HG03175 (cell line): ENCODE measurements around the gene TNFRSF25.
"Not testable (repeated sequence)": the region's sequence is repeated elsewhere in the genome, so short reads cannot be mapped to it uniquely, and the experiment has no call there.

Source experiments
- ATAC-seq: cut with Tn5 transposase; IDR thresholded peaks from one replicate; pipeline ENCODE4 v1.9.1; 2021; ENCODE audit warnings: mild to moderate bottlenecking, moderate library complexity; ENCODE audit not compliant: unreplicated experiment

Gene TNFRSF25

DNA sequence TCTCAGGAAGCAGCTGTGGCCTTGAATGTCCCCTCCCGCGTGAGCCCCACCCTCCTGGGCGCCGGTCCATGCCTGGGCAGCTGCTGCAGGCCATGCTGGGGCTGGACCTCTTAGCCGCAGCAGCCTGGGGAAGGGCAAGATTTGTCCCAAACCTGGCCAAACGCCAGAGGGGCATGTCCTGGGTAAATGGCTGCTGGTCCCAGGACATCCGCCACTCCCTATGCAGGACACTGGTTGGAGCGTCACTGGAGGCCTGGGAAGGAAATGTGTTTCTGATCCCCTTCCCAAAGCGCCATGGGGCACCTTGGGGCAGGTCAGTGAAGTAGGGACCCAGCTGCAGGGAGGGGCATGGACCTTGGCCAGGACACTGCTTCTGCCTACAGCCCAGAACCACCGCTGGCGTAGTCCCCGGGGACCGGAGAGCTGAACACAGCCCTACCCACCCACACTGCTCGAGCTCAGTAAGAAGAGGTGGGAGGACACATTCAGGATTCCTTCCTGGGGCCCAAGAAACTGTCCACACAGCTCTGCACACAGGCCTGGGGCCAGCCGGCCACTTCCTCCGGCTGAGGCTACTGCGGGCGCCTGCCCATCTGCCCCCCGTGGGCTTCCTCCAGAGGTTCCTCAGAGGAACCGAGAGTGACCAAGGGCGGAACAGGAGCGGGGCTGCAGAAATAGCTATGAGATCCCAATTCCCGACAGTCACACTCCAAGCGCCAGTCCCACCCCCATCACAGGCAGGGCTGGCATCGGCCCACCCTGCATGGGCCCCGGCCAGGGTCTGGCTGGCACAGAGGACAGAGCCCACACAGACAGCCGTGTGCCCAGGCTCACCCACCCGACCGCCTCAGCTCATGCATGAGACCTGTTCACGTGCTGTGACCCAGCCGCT, 36.3 kb upstream of the TNFRSF25 start:
- no peak for ATAC-seq

GRCh38 chr1:6501279-6501813, 35.4 kb upstream of the TNFRSF25 start:
- no peak for ATAC-seq

DNA sequence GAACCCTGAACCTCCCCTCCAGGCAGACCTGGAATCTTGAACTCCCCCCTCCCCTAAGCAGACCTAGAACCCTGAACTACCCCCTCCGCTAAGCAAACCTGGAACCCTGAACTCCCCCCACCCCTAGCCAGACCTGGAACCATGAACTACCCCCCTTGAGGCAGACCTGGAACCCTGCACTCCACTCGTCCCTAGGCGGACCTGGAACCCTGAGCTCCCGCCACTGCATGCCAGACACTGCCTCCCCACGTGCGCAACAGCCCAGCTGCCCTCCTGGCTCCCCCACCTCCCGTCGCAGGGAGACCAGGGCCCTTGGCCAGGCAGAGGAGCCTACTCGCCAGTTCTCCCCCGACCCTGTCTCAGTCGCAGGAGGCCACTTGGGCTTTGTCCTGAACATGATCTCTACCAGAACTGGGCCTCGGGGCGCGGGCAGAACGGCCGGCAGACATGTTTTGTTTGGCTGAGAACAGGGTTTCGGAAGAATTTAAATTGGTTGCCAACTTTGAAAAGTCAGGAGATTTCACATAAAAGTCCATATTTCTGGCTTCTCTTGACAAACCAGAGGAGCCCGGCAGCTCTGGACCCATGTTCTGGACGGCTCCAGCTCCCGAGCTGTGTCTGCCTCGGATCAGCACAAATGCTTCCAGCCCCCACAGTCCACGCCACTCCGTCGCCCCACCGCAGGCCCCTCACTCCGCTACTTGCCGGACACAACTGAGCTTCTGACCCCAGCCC, 34.7 kb upstream of the TNFRSF25 start:
- no peak for ATAC-seq

DNA sequence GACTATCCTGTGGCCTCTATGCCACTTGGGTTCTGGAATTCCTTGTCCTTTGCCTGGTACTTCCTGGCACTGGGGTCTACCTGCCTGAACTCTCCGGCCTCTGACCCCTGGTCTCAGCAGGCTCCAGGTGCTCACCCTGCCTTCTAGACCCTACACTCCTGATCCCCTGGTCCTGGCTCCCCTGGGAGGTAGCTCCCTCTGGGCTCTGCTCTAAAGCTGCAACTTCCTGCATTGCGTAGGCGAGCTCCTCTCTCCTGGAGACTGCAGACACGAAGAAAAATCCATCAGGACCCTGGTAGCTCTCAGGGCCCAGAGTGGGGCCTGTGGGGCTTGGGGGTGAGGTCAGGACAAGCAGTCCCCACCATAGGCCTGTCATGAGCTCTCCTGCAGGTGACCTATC, 33.3 kb upstream of the TNFRSF25 start:
- ATAC-seq: no peak

- no peak for ATAC-seq
These were observed 32.7 kb upstream of the TNFRSF25 start for GRCh38 chr1:6498576-6499111.

DNA sequence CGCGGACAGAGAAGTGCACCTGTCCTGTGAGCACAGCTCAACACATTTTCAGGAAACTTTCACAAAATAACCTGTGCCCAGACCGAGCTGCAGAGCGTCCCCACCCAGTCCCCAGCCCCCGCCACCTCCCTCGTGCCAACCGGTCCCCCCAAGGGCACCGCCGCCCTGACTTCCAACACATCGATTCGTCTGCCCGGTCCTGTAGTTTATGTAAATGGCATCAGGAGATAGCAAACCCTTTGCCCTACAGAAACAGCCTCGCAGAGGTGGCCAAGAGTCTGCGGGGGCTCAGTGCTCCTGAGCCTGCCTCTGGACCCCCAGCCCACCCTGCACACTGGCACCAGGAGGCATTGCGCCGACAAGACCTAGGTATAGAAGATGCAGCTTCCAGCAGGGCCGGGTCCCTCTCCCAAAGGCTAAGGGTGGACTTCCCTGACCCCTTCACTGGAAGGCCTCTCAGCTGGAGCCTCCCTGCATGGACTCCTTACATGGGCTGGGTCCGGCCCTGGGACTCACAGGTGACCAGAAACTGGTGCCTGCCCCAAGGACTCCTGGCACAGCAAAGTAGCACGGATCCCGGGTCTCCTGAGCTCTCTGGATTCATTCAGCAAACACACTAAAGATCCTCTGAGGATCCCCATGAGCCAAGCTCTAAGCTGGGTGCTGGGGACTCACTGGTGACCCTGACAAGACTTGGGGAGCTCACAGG, 32.0 kb upstream of the TNFRSF25 start:
- ATAC-seq: no peak

- no peak for ATAC-seq
These were observed 31.4 kb upstream of the TNFRSF25 start for GRCh38 chr1:6497215-6497866.

DNA sequence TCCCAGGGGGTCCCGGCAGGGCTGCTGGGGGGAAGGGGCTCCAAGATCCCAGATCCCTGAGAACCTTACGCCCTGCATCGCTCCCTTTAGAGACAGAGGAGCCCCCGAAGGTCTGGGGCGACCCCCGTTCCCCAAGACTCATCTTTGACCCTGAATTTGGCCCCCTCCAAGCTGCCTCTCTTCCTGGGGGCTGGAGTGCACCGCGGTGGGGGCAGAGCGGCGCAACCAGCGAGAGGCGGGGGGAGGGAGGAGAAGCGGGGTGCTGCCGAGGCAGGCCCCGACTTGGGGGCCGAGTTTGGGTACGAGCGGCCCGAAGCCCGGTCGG, 30.9 kb upstream of the TNFRSF25 start:
- no peak for ATAC-seq

- ATAC-seq: no peak
These were observed 30.4 kb upstream of the TNFRSF25 start for GRCh38 chr1:6496365-6496721.

GRCh38 chr1:6495540-6496364, 29.8 kb upstream of the TNFRSF25 start:
- no peak for ATAC-seq

GRCh38 chr1:6495041-6495441, 29.1 kb upstream of the TNFRSF25 start:
- no peak for ATAC-seq

GRCh38 chr1:6494627-6495026, 28.7 kb upstream of the TNFRSF25 start:
- no peak for ATAC-seq

DNA sequence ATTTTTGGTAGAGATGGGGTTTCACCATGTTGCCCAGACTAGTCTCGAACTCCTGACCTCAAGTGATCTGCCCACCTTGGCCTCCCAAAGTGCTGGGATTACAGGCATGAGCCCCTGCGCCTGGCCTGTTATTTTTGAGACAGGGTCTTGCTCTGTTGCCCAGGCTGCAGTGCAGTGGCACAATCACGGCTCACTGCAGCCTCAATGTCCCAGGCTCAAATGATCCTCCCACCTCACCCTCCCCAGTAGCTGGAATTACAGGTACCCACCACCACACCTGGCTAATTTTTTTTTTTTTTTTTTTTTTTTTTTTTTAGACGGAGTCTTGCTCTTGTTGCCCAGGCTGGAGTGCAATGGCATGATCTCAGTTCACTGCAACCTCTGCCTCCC, 27.9 kb upstream of the TNFRSF25 start:
- not testable (repeated sequence) for ATAC-seq

- no peak for ATAC-seq
These were observed 26.0 kb upstream of the TNFRSF25 start for GRCh38 chr1:6491966-6492365.

GRCh38 chr1:6491480-6491962, 25.5 kb upstream of the TNFRSF25 start, which contains the start of gene PLEKHG5:
TSS of gene PLEKHG5 (minus strand) at chr1:6491667. CDS start at chr1:6477571, 14,096 bp downstream.
- no peak for ATAC-seq

DNA sequence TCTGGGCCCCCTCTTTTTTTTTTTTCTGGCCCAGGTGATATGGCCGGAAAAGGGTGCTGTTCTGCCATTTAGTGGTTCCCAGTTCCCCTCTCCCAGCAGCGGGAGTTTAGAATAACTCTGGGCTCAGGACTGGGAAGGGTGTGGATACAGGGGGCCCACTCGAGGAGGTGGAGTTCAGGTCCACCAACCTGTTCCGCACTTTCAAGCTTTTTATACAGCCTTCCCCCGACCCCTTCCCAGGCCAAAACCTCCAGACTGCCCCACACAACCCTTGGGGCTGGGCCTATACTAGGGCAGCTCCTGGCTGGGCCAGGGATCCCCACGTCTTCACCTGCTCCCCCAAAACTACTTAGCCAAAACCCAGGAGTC, 25.1 kb upstream of the TNFRSF25 start:
- ATAC-seq: no peak

DNA sequence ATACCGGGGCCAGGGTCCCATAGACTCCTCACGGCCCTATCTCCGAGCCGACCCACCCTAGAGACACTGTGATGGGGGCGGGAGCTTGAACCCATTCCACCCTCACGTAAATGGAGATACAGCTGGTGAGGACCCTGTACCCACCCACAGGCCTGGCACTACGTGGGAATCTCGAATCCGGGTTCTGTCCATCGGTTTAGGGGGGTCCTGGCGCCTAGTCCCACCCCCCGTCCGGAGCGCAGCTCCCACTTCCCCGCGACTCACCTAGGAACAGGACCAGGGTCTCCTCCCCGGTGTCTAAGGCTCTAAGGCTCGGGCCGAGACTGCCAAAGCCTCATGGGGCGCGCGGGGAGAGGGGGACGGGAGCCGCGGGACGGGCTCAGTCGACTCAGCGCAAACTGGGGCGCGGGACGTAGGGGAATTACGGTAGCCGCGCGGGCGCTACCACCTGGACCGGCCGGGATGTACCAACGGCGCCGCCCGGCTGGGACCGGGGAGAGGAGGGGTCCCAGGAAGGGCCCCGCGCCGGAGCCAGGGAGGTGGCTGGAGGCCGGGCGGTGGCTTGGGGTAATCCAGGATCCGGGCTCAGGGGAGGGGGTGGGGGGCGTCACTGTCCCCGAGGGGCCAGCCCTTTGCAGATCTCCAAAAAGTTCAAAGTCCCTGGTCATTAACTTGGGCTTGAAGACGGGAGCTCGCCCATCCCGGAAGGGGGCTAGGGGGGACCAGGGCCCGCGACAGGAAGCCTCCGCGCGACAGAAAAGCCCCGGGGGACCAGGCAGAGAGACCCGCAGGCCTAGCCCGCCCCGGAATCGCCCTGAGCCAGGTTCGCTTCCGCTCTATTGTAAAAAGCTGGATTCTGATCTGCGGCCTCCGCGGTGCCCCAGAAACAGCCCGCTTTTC, 24.5 kb upstream of the TNFRSF25 start:
- ATAC-seq: peak; percentile 57

- peak; percentile 58 for ATAC-seq
These were observed 23.8 kb upstream of the TNFRSF25 start for GRCh38 chr1:6489799-6490180.

- no peak for ATAC-seq
These were observed 23.4 kb upstream of the TNFRSF25 start for GRCh38 chr1:6489383-6489765.
